Left lung (tissue), 10 donors: ENCODE measurements around the gene RAB7A. TPM values are rescaled to one million over a fixed set of nuclear protein-coding genes. Genes with fewer than 3 reads are reported as not detected.

Experiments used
- ATAC-seq: fragments of 200-7000 bp; cut with Tn5 transposase; one replicate; pipeline ENCODE4 v1.9.1; 2020; ENCODE audit warnings: moderate library complexity
- DNase-seq, 4 donors: peaks; one replicate each; pipeline ENCODE4 v3.0.0-alpha.2; 2013 to 2020
- H3K27ac ChIP-seq, 2 donors: fragments of 200-600 bp; sonication (generic) in 1 of 2; one replicate each; pipeline versions ENCODE4 v1.5.0 to v1.8.0; 2020 to 2021
- H3K27me3 ChIP-seq, 2 donors: fragments of 200-600 bp; sonication (generic) in 1 of 2; one replicate each; pipeline versions ENCODE4 v1.5.0 to v1.8.0; 2020 to 2021
- H3K36me3 ChIP-seq, 2 donors: fragments of 200-600 bp; sonication (generic) in 1 of 2; one replicate each; pipeline versions ENCODE4 v1.5.0 to v1.8.0; 2020 to 2021
- H3K4me1 ChIP-seq, 2 donors: fragments of 200-600 bp; one replicate each; pipeline ENCODE4 v1.8.0; 2021
- H3K4me3 ChIP-seq, 2 donors: fragments of 200-600 bp; sonication (generic) in 1 of 2; one replicate each; pipeline versions ENCODE4 v1.5.0 to v1.8.0; 2020 to 2021; ENCODE audit warnings: mild to moderate bottlenecking in 1 of 2
- H3K9me3 ChIP-seq, 2 donors: fragments of 200-600 bp; sonication (generic) in 1 of 2; one replicate each; pipeline versions ENCODE4 v1.5.0 to v1.8.0; 2020 to 2021
- intact Hi-C, 2 donors: fragments of 100-400 bp; cut with DNase I; formaldehyde crosslinking; loops; one replicate each; pipeline versions ENCODE4 v1.11.2 to v1.14.2; 2022
- polyA plus RNA-seq, 6 donors: library from polyadenylated mRNA; unstranded; fragments of 120-200 nt; gene quantifications; one replicate each; pipeline ENCODE4 v1.2.1, GENCODE V29; 2013; ENCODE audit not compliant: insufficient read length in 6 of 6
- total RNA-seq, 2 donors: library from RNA; stranded (reverse); fragmentation: NEBNext Ultra II Directional; extraction: Animal tissue kit (Norgen Biotek cat#: 25700); gene quantifications; one replicate each; pipeline ENCODE4 v1.2.1, GENCODE V29; 2021
- TF ChIP-seq, protein P1 (sequence below), 2 donors: fragments of 200-600 bp; sonication (generic) in 1 of 2; IDR thresholded peaks; one replicate each; pipeline versions ENCODE4 v1.5.0 to v1.8.0; 2021; ENCODE audit warnings: antibody characterized with exemption in 2 of 2
- donor health status: DM: no; HTN: yes; CAD: no.
- donor health status: DM: no; HTN: no; CAD: no.

RAB7A gene
- total and polyA plus RNA-seq, 8 donors, result 162 to 336 (median 195) TPM

DNA sequence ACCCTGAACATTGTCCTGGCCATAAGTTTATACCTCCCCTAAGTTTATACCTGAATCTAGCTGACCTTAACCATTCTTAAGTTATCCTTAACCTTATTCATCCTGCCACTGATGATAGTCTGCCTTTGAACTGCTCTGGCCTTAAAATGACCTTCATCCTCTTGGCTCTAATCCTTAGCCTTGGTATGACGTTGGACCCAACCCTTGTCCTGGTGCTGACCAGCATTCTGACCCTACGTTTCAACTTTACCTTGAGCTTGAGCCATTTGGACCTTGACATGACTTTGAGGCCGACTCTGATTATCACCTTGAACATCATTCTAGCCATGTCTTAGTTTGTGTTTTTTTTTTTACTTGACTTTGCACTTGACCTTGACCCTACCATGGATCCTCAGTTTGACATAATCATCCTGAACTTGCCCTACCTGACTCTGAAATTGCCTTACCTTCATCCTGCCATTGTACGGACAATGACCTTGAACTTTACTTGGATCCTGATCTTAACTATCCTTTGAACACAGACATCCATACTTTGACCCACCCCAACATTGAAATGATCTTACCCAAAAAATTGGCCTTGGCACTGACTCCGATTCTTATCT lies 92.3 kb downstream of the RAB7A start:
- TF ChIP-seq, protein P1, sequence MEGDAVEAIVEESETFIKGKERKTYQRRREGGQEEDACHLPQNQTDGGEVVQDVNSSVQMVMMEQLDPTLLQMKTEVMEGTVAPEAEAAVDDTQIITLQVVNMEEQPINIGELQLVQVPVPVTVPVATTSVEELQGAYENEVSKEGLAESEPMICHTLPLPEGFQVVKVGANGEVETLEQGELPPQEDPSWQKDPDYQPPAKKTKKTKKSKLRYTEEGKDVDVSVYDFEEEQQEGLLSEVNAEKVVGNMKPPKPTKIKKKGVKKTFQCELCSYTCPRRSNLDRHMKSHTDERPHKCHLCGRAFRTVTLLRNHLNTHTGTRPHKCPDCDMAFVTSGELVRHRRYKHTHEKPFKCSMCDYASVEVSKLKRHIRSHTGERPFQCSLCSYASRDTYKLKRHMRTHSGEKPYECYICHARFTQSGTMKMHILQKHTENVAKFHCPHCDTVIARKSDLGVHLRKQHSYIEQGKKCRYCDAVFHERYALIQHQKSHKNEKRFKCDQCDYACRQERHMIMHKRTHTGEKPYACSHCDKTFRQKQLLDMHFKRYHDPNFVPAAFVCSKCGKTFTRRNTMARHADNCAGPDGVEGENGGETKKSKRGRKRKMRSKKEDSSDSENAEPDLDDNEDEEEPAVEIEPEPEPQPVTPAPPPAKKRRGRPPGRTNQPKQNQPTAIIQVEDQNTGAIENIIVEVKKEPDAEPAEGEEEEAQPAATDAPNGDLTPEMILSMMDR (IDR thresholded peaks at IDR 0.05), result no peak
- H3K4me1 ChIP-seq, result peaks cover 0 to 24% of the 10 kb centered on the region in 2 donors
- peaks cover 0 to 80% of the 10 kb centered on the region in 2 donors for H3K36me3 ChIP-seq
- no peak overlapping the region for H3K27ac ChIP-seq
- no peaks in the 10 kb centered on the region for H3K27me3 ChIP-seq
- H3K9me3 ChIP-seq, result no peaks in the 10 kb centered on the region
- no peak for ATAC-seq
- intact Hi-C loops, result no loop called here
- no peak overlapping the region for H3K4me3 ChIP-seq
- DNase-seq, result no peak

DNA sequence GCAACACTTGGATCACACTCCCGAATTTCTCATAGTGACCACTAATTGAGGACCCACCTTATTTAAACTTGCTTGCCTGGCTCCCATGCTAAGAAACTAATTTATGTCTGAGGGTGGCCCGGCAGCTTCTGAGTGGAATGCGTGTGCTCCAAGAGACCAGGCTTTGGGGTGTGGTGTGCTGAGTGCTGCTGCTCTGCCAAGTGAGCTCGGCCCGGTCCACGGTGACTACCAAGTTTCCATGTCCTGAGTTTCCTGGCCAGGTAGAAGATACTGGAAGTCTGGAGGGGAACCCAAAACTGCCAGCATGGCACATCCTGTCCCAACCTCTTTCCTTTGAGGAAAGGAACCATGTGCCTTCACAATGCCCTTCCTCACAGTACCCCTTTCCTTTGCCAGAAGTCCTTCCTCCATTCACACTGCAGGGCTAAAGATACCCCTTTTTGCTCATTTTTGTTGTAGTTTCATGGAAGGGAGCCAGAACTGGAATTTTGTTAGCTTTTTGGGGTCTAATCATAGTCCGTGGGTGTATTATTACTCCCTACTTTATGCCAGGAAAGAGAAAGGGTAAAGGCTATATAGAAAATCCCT lies 94.4 kb downstream of the RAB7A start:
- peaks cover 0 to 5% of the 10 kb centered on the region in 2 donors for H3K4me1 ChIP-seq
- no peak overlapping the region for H3K4me3 ChIP-seq
- TF ChIP-seq, protein P1 (IDR thresholded peaks at IDR 0.05), result no peak
- no peaks in the 10 kb centered on the region for H3K9me3 ChIP-seq
- H3K36me3 ChIP-seq, result peaks cover 0 to 70% of the 10 kb centered on the region in 2 donors
- no peak for DNase-seq
- no peak overlapping the region for H3K27ac ChIP-seq
- H3K27me3 ChIP-seq, result no peaks in the 10 kb centered on the region
- no peak for ATAC-seq
- intact Hi-C loops, result no loop called here

DNA sequence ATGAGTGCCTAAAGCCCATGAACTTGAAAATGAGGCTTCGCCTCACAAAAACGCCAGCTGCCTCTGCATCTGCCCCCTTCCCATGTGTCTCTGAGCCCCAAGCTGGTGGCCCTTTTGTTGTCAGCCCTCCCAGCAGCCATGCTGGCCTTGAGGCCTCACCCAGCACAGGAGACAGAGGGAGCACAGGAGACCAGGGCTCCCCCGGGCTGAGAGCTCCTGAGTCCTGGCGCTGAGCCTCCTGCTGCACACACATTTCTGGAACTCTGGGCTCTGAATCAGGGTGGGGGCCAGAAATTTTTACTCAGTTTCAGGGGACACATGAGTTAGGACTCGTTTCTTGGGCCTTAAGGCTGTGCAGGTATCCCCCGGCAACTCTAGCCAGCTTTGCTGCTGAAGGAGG lies 97.0 kb downstream of the RAB7A start:
- Histone ChIP-seq H3K4me1 (no peaks in the 10 kb centered on the region), H3K27me3 (no peaks in the 10 kb centered on the region), H3K9me3 (no peaks in the 10 kb centered on the region), H3K36me3 (peaks cover 0 to 46% of the 10 kb centered on the region in 2 donors), H3K27ac (no peak overlapping the region), H3K4me3 (no peak overlapping the region)
- TF ChIP-seq, protein P1 (IDR thresholded peaks at IDR 0.05), result no peak
- intact Hi-C loops, result no loop called here
- no peak for ATAC-seq
- no peak for DNase-seq

DNA sequence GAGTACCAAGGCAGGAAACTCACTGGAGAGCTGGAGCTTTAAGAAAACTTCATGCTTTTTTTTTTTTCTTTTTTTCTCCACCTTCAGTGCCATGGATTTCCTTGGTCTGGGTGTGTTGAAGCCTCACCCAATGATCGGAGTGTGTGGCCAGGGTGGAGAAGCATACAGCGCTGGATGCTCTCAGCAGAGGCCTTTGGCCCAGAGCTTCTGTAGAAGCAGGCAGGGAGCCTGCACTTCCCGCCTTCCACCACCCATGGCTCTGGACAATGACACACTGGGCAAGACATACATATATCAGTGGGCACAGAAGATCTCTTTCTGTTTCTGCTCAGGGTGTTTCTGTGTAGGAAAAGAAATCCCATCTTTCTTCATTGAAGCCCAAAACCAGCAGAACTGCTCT lies 97.6 kb downstream of the RAB7A start:
- intact Hi-C loops, result no loop called here
- TF ChIP-seq, protein P1 (IDR thresholded peaks at IDR 0.05), result no peak
- Histone ChIP-seq H3K9me3 (no peaks in the 10 kb centered on the region), H3K27me3 (no peaks in the 10 kb centered on the region), H3K4me1 (no peaks in the 10 kb centered on the region), H3K27ac (no peak overlapping the region), H3K36me3 (peaks cover 0 to 39% of the 10 kb centered on the region in 2 donors), H3K4me3 (no peak overlapping the region)
- no peak for DNase-seq
- no peak for ATAC-seq

DNA sequence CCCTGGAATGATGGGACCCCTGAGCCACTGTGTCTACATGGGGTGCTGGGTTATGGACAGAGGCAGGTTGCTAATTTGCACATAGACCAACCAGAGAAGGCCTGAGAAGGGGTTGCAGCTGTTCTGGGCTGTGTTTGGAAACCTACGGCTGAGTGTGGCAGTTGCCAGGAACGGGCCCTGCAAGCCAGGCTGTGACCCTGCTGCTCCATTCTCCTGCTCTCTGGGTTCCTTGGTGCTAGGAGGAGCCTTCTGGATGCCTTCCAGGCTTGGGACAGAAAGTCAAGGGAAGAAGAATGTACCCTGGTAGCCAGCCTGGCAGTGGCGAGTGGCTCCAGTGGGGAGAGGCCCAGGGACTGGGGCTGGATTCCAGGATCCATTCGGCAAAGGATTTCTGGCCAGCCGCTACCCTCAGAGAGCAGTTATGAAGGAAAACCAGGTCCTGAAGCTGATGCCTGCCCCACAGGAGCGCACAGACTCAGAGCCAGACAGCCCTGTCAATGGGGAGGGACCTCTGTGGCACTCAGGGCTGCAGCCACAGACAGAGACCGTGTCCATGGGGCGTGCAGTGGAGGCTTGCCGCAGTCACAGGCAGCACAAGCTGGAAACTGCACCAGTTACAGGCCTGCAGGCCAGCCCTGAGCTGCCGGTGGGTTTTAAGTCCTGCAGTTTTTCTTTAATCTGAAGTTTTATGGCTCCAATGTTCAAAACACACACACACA lies 98.3 kb downstream of the RAB7A start:
- intact Hi-C loops, result no loop called here
- TF ChIP-seq, protein P1 (IDR thresholded peaks at IDR 0.05), result no peak
- Histone ChIP-seq H3K27me3 (no peaks in the 10 kb centered on the region), H3K4me1 (no peaks in the 10 kb centered on the region), H3K27ac (no peak overlapping the region), H3K9me3 (no peaks in the 10 kb centered on the region), H3K36me3 (peaks cover 0 to 33% of the 10 kb centered on the region in 2 donors), H3K4me3 (no peak overlapping the region)
- no peak for ATAC-seq
- no peak for DNase-seq
